NCI-H2227 treated with DMSO at 0.1 percent for 48 hours (cell line): ENCODE results near the gene JAZF1.

Experiments used
- DNase-seq: peaks from one replicate; lab custom pipeline; 2025; lab: John Stamatoyannopoulos, UW

Gene JAZF1

DNA sequence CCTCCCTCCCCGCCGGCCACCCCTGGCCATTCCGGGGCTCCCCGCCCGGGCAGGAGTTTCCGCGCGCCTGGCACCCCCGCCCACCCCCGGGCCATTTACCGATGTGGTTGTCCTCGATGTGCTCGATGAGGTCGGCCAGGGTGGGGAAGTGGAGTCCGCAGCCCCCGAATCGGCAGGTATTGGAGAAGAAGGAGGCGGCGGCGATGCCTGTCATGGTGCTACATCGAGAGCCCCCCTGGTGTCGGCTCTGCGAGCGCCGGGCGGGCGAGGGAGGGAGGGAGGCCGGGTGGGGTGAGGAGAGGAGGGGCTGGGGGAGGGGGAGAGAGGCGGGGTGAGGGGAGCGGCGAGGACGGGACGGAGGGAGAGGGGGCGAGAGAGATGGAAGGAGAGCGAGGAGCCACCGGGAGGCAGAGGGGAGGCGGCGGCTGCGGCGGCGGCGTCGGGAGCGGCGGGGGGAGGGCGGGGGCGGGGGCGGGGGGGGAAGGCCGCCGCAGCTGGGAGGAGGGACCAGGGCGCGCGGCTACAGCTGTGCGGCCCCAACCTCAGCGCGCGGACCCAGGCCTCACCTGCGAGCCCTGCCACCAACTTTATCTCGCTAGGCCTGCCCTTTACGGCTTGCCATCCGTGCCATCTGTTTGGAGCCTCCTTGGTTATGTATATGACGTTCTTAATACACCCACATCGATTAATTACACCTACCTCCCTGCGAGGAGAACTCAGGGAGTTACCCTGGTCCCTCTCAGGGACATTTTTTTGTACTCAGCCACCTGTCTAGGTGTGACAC lies at the start of gene JAZF1:
Gene JAZF1 (minus strand): TSS at position 432 of the 784 bp plus-strand sequence.
- DNase-seq = peak; percentile 17

DNA sequence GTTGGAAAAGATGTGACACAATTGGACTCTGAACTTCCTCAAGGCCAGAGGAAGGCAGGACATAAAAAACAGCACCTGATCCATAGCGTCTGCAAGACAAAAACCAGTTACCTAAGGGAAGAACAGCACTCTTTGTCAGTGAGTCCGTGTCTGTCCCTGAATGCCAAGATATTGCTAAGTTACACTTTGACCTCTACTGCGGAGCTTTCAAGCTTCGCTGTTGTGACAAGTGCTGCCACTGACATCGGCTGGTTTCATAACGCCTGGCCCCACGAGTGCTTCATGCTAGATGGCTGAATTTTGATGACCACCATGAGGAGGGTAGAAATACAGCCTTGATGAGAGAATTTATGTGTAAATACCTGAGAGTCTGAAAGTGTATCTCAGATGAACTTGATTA lies 49.7 kb upstream of the JAZF1 start:
- no peak for DNase-seq

DNA sequence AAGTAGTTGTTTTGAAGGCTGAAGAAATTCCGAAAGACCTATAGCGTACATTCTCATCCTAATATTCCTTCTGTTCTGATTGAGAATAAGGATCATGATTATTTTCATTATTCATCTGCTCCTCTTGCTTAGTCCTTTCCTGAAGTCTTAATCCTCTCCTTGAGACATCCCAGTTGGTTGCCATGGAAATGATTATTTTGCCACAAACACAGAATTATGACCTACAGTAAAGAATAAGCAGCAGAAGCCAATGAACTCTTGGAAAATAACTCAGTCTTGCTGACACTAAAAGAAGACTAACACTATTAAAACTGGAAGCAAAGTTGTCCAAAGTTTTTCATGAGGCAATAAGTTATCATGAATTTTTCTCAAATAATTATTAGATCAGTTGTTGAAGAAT lies 47.8 kb upstream of the JAZF1 start:
- no peak for DNase-seq

DNA sequence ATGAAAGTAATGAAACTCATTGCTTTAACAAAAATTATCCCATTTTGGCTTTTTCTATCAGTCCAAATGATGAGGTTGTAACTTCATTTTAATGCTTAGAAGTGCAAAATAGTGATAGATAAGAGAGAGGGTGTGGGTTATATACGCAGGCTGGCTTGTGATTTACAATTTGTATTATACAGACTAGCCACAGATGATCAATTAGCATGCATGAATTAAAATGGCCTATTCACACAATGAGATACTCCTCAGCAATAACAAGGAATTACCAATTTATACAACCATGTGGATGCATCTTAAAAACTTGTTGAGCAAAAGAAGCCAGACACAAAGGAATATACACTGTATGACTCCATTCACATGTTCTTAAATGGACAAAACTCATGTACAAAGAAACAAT lies 45.4 kb upstream of the JAZF1 start:
- DNase-seq = no peak

DNA sequence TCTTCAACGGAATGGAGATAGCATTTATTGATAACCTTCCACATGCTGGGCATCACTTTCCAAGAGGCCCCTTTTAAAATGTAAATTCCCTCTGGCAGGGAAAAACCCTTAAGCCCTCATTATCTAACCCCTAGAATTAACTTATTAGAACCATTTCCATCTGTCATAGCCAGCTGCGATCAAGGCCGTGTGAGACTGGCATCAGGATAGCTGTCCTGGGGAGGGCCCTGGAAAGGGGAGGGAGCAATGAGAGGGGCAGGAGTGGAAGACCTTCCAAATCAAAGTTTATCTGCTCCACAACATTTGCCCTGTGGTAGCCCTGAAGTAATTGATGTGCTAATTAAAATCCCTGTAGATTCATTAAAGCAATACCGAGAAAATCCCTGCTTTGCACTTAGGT lies 45.0 kb upstream of the JAZF1 start:
- DNase-seq = no peak

DNA sequence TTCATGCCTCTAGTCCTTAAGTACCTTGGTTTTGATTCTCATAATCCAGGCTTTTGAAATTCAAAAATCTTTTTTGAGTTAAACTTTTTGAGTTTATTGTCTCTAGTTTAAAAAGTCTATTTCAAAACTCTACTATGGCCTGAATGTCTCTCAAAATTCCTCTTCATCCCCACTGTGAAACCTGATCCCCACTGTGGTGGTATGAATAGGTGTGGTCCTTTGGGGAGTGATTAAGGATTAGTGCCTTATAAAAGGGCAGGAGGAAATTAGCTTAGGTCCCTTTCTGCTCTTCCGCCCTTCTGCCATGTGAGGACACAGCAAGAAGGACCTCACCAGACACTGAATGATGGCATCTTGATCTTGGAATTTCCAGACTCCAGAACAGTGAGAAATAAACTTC lies 44.1 kb upstream of the JAZF1 start:
- DNase-seq = no peak

DNA sequence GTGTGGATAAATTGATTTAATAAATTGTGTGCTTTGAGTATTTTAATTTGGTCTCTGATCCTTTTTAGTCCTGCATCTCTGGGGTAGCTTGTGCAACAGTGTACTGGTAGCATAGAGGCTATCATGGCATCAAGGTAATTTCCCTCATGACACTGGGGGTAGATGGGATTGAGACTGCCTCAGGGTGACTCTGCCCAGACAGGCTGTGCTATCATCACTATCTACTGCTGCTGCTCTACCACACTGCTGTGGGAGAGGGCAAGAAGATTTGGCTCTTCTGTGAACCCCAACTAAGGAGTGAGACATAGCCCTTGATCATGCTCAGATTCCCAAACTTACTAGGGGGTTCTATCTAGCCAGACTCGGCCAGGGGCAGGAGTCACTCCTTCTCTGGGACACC lies 43.6 kb upstream of the JAZF1 start:
- DNase-seq = no peak

DNA sequence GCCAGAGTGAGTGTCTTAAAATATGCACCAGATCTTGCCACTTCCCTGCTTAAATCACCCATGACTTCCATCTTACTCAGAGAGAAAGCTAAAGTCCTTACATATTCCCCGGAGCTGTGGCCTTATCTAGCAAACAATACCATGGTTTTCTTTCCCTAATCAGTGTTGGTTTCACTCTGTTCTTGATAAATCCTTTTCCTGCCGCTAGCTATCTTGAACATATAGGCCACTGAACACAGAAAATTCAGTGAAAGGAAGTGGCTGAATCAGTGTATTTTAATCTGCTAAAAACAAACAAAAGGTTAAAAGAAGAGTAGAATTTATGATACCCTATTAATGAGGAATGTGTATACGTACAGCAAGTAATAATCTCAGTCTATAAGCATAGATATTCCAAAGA lies 42.0 kb upstream of the JAZF1 start:
- no peak for DNase-seq

DNA sequence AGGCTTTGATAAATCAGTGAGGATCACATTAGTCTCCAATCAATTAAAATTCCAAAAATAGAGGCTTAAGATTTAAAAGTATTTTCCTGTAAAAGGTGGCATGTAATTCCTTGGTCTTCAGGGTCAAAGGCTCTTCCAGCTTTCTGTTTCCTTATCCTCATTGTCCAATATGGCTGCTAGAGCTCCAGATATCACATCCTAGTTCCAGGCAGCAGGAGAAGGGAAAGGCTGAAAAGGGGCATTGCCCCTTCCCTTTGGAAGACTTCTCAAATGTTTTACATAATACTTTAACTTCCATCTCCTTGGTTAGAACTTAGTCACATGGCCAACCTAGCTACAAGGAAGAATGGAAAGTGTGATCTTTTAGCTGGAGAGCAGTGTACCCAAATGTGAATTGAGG lies 39.2 kb upstream of the JAZF1 start:
- DNase-seq = no peak

DNA sequence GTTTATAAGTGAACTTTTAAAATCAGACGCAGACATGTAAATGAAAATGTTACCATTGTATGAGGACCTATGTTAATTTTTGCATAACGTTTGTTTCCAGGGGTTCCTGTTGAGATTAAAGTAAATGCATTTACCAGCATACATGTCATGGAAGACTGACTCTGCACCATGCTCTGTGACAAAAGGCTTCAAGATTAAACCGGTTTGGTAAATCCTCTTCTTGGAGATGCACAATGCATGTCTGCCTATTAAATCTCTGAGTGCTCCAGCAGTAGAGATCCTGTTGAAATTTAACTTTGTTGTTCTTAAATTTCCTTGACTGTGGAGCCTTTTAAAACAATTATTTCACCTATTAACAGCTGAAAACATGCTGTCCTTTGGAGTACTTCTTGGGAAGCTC lies 36.5 kb upstream of the JAZF1 start:
- DNase-seq = no peak

DNA sequence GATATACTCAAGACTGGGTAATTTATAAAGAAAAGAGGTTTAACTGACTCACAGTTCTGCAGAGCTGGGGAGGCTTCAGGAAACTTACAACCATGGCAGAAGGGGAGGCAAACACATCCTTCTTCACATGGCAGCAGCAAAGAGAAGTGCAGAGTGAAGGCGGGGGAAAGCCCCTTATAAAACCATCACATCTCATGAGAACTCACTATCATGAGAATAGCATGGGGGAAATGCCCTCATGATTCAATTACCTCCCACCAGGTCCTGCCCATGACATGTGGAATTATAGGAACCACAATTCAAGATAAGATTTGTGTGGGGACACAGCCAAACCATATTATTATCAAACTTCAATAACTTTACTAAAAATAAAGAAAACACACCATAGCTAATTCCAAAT lies 30.4 kb upstream of the JAZF1 start:
- DNase-seq = no peak

DNA sequence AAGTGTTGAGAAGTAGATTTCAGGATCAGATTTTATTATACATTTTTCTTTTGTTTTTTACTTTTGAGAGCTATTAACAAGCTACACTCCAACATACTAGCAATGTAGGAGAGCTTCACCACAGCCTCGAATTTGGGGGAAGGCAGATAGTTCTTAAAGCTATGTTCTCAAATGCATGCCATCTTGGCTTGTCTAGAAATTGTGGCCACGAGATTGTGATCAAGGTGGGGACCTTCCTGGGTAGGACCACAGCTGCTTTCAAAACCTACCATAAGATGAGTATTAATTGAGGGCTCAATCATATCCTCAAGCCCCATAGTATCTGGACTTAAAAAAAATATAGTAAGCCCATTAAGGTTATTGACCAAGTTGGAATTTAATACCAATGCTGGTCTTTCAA lies 27.9 kb upstream of the JAZF1 start:
- no peak for DNase-seq

DNA sequence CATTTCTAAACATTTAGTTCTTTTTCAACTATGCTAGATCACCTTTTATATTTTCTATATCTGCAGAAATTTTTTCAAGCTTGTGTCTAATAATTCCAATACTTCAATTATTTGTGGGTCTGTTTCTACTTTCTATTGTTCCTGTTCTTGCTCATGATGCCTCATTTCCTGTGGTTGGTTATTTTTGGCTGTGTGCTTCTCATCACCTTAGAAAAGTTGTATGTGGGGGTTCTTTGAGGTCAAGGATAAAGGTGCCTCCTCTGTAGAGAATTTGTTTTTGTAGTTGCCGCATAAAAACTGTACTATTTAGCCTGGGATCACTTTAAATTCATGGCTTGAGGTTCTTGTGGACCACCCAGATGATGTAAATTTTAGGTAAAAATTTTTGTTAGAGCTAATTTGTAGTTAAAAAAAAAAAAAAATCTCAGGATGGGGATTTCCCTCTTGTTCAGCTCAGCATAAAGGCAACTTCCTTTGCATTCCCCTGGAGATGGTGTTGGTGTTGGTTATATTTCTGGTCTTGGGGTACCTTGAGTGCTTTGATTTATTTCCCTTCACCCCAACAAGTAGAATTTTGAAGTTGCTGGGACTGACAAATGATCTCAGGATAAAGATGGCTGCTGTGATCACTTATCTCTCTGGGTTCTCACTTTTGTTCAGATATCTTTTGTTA lies 27.0 kb upstream of the JAZF1 start:
- DNase-seq = no peak

DNA sequence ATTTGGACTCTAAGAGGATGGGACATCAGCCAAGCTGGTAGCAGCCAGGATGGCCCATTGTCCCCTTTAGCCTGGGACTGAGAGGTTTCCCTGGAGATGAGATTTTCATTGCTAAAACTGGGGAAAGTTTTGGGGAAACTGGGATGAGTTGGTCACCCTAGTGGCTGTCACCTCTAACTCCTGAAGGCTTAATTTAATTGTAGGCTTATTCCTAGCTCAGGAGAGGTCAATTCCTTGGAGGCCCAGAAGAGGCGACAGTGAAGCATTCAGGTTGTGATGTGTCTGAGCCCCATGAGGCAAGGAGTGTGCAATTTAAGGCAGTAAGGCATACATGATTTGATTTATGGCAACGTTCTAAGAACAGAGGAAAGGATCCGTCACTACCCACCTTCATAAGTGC lies 24.9 kb upstream of the JAZF1 start:
- DNase-seq = no peak

DNA sequence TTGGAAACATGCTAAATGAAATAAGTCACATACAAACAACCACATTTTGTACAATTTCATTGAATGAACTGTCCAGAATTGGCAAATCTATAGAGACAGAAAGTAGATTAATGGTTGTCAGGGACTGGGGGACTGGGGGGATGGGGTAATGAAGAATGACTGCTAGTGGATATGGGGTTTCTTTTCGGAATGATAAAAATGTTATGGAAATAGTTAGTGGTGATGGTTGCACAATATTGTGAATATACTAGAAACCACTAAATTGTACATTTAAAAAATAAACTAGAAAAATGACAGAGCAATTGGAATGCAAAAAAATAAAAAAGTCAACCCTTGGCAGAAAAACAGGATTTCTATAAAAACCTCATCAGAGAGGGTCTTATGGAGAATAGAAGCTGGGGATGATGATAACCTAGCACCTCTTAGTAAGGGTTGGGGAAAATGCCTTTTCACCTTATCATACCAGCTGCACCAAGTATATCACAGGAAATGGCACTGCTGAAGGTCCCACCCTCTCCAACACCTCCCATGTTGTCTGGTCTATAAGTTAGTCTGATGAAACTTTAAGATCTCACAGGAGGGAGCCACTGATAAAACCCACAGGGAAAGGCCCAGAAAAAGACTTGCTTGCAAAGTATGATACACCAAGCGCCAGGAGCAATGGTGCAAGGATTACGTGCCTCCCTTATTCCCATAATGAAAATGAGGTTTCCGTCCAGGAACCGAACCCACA lies 23.1 kb upstream of the JAZF1 start:
- DNase-seq = no peak

DNA sequence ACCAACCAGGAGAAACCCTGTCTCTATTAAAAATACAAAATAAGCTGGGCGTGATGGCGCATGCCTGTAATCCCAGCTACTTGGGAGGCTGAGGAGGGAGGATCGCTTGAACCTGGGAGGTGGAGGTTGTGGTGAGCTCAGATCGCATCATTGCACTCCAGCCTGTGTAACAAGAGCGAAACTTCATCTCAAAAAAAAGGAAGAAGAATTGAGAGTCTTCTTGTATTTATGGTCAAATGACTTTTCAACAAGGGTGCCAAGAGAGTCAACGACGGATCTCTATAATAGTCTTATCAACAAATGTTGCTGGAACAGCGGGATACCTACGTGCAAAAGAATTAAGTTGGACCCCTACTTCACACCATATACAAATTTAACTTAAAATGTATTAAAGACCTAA lies 21.6 kb upstream of the JAZF1 start:
- no peak for DNase-seq

DNA sequence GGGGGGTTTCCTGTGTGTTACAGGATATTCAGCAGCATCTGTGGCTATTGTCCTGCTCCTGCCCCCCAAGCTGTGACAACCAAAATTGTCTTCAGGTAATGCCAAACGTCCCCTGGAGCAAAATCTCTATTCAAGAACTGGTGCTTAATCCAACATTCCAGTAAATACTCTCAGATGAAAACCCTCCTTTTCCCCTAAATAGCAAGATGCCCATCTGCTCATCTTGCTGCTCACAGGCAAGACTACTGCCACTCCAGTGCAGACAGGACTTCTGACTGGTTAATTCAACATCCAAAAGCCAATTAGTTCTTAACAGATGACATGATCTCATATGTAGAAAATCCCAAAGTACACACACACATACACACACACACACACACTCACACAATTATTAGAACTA lies 20.5 kb upstream of the JAZF1 start:
- DNase-seq = no peak

DNA sequence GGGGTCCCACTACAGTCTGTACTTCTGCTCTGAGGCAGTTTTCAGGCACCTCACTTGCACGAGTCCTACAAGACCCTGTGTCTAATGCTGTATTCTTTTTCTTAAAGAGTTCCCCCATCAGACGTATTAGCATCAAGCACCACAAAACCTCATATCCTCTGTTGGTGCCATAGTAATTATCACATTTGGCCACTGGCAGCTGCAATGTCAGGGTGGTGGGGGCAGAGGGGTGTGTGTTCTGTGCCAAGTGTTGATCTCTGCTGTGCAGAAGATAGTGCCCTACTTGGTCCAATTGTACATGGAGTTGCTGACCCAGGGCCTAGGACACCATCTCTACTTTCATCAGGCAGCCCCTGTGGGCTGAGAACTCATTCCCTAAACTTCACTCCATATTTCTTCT lies 20.0 kb upstream of the JAZF1 start:
- no peak for DNase-seq

DNA sequence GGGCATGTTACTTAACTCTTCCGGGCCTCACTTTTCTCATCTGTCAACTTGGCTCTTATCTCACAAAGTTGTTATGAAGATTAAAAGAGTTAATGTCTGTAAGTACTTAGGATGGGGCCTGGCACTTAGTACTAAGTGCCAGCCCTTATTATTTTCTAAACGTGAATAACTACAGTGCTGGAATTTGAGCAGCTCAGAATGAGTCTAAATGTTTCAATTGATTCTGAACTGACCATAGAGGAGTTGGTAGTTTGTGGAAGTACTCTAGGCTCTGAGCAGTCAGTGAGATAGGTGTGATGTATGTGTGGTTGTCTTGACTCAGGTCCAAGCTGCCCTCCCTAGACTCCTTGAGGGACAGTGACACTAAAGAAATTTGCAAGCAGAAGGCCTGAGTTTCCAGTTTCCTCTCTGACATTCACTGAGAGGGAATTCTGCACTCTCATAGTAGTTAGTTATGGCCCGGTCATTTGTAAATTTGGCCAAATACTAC lies 18.5 kb upstream of the JAZF1 start:
- no peak for DNase-seq

DNA sequence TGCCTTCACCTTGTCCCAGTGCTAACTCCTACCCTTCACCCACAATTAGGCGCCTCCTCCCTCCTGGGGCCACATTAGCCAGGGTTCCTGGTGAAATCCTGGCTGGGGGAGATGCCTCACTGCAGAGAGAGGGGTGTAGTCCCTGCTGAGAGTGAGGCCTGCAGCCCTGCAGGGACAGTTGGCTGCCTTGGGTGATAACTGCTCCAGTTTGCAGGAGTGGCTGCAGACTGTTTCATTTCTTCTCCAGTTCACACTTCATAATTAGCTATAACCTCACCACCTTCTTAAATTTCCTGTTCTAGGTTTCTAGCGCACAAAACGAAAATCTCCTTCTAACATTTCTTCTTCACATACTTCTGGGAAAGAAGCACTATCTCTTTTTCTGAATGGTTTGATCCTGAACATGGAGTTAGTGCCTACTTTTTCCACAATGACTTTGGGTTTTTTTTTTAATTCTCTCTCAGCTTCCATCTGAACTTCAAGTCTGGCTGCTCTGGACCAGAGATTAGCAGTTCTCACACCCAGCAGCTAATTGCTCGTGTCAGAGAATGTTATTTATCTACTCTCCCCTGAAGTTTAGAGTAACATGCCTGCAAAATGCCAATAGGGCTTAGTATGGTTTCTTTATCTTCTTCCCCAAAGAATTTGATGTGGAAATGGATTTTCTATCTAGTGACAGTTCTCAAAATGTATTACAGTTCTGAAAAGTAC lies 15.5 kb upstream of the JAZF1 start:
- DNase-seq = no peak

DNA sequence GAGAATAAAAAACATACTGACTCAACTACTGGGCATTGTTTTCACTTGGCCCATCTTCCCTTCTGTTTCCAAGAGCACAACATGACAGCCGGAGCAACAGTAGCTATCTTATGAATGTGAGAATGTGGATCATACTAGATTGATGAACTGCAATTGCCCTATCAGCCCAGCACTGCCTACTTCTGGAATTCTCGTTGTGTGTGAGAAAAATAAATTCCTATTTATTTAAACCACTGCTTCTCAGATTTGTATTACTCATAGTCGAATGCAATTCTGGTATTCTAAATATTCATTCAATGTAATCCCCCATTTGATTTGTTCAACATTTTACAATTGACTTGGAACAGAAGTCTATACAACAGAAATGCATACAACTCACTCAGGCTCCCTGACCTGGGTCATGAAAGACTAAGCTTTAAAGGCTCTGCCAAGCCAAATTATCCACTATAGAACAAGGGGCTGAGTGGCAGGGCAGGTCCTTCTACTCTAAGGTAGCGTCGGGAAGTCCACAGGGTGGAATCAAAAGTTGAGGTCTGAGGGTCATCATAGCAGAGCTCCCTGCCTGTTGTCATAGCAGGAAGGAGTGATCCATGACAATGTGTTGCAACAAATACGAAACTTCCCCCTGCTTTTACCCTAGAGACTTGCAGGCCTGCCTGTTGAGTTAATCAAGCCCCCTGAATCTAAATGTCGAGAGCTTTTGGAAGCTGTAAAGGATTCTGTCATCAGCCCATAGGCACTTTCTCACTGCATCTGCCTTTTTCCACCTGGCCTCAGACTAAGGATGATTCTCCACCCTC lies 12.4 kb upstream of the JAZF1 start:
- DNase-seq = no peak

DNA sequence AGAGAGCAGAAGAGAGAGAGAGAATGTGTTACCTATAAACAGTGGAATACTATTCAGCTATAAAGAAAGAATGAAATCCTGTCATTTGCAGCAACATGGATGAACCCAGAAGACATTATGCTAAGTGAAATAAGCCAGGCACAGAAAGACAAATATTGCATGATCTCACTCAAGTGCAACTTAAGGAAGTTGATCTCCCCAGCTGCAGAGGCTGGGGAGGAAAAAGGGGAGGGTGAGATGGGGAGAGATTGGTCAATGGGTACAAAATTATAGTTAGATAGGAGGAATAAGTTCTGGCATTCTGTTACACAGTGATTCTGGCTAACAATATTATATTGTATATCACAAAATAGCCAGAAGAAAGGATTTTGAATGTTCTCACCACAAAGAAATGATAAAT lies 11.2 kb upstream of the JAZF1 start:
- no peak for DNase-seq
